Astrocyte (in vitro differentiated cells and primary cell): ENCODE results near the gene FXYD5. TPM values are rescaled to one million over a fixed set of nuclear protein-coding genes. Genes with fewer than 3 reads are reported as not detected.
"Not testable (repeated sequence)": the region's sequence is repeated elsewhere in the genome, so short reads cannot be mapped to it uniquely, and the experiment has no call there.

Source experiments
- DNase-seq: peaks from one replicate; pipeline ENCODE4 v3.0.0-alpha.2; 2010; ENCODE audit warnings: low read depth
- FAIRE-seq: peaks from 2 replicates; lab custom pipeline; 2011; peaks lifted over from hg19 to GRCh38; lab: Jason Lieb, UNC
- H2AFZ ChIP-seq: 2 replicates; pipeline ENCODE4 v1.6.0; 2012; ENCODE audit warnings: low read depth, low read length, inconsistent platforms
- H3K27ac ChIP-seq: 2 replicates; pipeline ENCODE4 v1.5.1; 2011; ENCODE audit warnings: low read depth, low read length, inconsistent platforms
- H3K27me3 ChIP-seq: 2 replicates; pipeline ENCODE4 v1.6.0; 2011; ENCODE audit warnings: low read length, inconsistent platforms; ENCODE audit not compliant: insufficient read depth
- H3K36me3 ChIP-seq: 2 replicates; pipeline ENCODE4 v1.5.1; 2011; ENCODE audit warnings: low read length, inconsistent platforms; ENCODE audit not compliant: insufficient read depth
- H3K4me1 ChIP-seq: 2 replicates; pipeline ENCODE4 v1.5.1; 2011; ENCODE audit warnings: low read length, inconsistent platforms; ENCODE audit not compliant: insufficient read depth
- H3K4me2 ChIP-seq: 2 replicates; pipeline ENCODE4 v1.6.0; 2012; ENCODE audit warnings: low read length, inconsistent platforms
- H3K4me3 ChIP-seq: 2 replicates; pipeline ENCODE4 v1.5.1; 2011; ENCODE audit warnings: low read depth, mild to moderate bottlenecking, low read length, inconsistent platforms; ENCODE audit not compliant: insufficient read depth
- H3K79me2 ChIP-seq: 2 replicates; pipeline ENCODE4 v1.6.0; 2012; ENCODE audit warnings: mild to moderate bottlenecking, low read length, inconsistent platforms; ENCODE audit not compliant: insufficient read depth
- H3K9ac ChIP-seq: 2 replicates; pipeline ENCODE4 v1.6.0; 2012; ENCODE audit warnings: mild to moderate bottlenecking, low read length, inconsistent platforms
- H3K9me3 ChIP-seq: 2 replicates; pipeline ENCODE4 v1.5.1; 2012; ENCODE audit warnings: low read depth, mild to moderate bottlenecking, low read length, inconsistent platforms; ENCODE audit not compliant: insufficient read depth
- H4K20me1 ChIP-seq: 2 replicates; pipeline ENCODE4 v1.6.0; 2012; ENCODE audit warnings: low read length, inconsistent platforms; ENCODE audit not compliant: insufficient read depth
- H3K27ac Mint-ChIP-seq: one replicate; pipeline ENCODE4 v1.8.0; 2021; ENCODE audit warnings: mild to moderate bottlenecking, mixed read lengths; ENCODE audit not compliant: unreplicated experiment
- H3K27me3 Mint-ChIP-seq: one replicate; pipeline ENCODE4 v1.8.0; 2021; ENCODE audit warnings: low read depth, mixed read lengths; ENCODE audit not compliant: unreplicated experiment
- H3K36me3 Mint-ChIP-seq: one replicate; pipeline ENCODE4 v1.8.0; 2021; ENCODE audit warnings: low read depth, mixed read lengths; ENCODE audit not compliant: unreplicated experiment
- H3K4me1 Mint-ChIP-seq: one replicate; pipeline ENCODE4 v1.8.0; 2021; ENCODE audit warnings: low read depth, mixed read lengths; ENCODE audit not compliant: unreplicated experiment
- H3K4me3 Mint-ChIP-seq: one replicate; pipeline ENCODE4 v1.8.0; 2021; ENCODE audit warnings: mild to moderate bottlenecking, moderate library complexity, mixed read lengths; ENCODE audit not compliant: unreplicated experiment
- H3K9me3 Mint-ChIP-seq: one replicate; pipeline ENCODE4 v1.8.0; 2021; ENCODE audit warnings: mild to moderate bottlenecking, mixed read lengths; ENCODE audit not compliant: unreplicated experiment
- CTCF ChIP-seq: IDR thresholded peaks from 2 replicates; pipeline ENCODE4 v1.5.1; 2011; ENCODE audit warnings: low read depth, mild to moderate bottlenecking, inconsistent platforms, low read length, moderate library complexity; ENCODE audit not compliant: insufficient read depth
- EZH2 ChIP-seq: IDR thresholded peaks from 2 replicates; pipeline ENCODE4 v1.6.1; 2012; ENCODE audit warnings: mild to moderate bottlenecking, low read length, inconsistent platforms; ENCODE audit not compliant: insufficient read depth
- total RNA-seq: library from RNA; stranded (reverse); gene quantifications from 2 replicates; pipeline ENCODE4 v1.2.1, GENCODE V29; 2021

The FXYD5 gene
- total RNA-seq, 1 donor from 2014 or later: 108 TPM

- H3K27me3 Mint-ChIP-seq: peaks cover 28% of the 10 kb centered on the region
- Histone ChIP-seq H3K9ac (no peak overlapping the region), H3K4me1 (peaks cover 6% of the 10 kb centered on the region), H3K9me3 (no peaks in the 10 kb centered on the region), H3K4me2 (no peak overlapping the region), H2AFZ (no peak overlapping the region), H3K36me3 (no peaks in the 10 kb centered on the region), H3K27me3 (peaks cover 6% of the 10 kb centered on the region), H3K27ac (no peak overlapping the region), H4K20me1 (no peaks in the 10 kb centered on the region), H3K4me3 (no peak overlapping the region), H3K79me2 (peaks cover 2% of the 10 kb centered on the region)
- H3K36me3 Mint-ChIP-seq: no peaks in the 10 kb centered on the region
- H3K4me1 Mint-ChIP-seq: peaks cover 12% of the 10 kb centered on the region
- H3K4me3 Mint-ChIP-seq: no peak overlapping the region
- no peak for TF ChIP-seq EZH2
- no peak for TF ChIP-seq CTCF
- no peak for FAIRE-seq
- no peak for DNase-seq
- no peaks in the 10 kb centered on the region for H3K9me3 Mint-ChIP-seq
- no peak overlapping the region for H3K27ac Mint-ChIP-seq
Observed at GRCh38 chr19:35149463-35149862, 5.1 kb upstream of the FXYD5 start.

GRCh38 chr19:35150445-35150844 is 4.1 kb upstream of the FXYD5 start:
- H3K36me3 Mint-ChIP-seq: no peaks in the 10 kb centered on the region
- FAIRE-seq (no peak), DNase-seq (no peak)
- Histone ChIP-seq H3K9ac (no peak overlapping the region), H3K4me3 (no peak overlapping the region), H3K79me2 (peaks cover 12% of the 10 kb centered on the region), H3K4me2 (no peak overlapping the region), H3K27me3 (no peaks in the 10 kb centered on the region), H3K4me1 (peaks cover 6% of the 10 kb centered on the region), H3K9me3 (no peaks in the 10 kb centered on the region), H4K20me1 (peaks cover 3% of the 10 kb centered on the region), H2AFZ (no peak overlapping the region), H3K27ac (no peak overlapping the region), H3K36me3 (no peaks in the 10 kb centered on the region)
- peaks cover 12% of the 10 kb centered on the region for H3K4me1 Mint-ChIP-seq
- H3K4me3 Mint-ChIP-seq: no peak overlapping the region
- TF ChIP-seq EZH2: no peak
- TF ChIP-seq CTCF: no peak
- H3K9me3 Mint-ChIP-seq: no peaks in the 10 kb centered on the region
- peaks cover 22% of the 10 kb centered on the region for H3K27me3 Mint-ChIP-seq
- H3K27ac Mint-ChIP-seq: no peak overlapping the region

- Histone ChIP-seq H3K4me3 (no peak overlapping the region), H2AFZ (no peak overlapping the region), H3K4me2 (no peak overlapping the region), H3K36me3 (no peaks in the 10 kb centered on the region), H3K9ac (no peak overlapping the region), H3K27ac (no peak overlapping the region), H3K79me2 (peaks cover 22% of the 10 kb centered on the region), H4K20me1 (peaks cover 14% of the 10 kb centered on the region), H3K4me1 (peaks cover 6% of the 10 kb centered on the region), H3K9me3 (no peaks in the 10 kb centered on the region), H3K27me3 (no peaks in the 10 kb centered on the region)
- H3K27ac Mint-ChIP-seq: no peak overlapping the region
- TF ChIP-seq CTCF: no peak
- TF ChIP-seq EZH2: no peak
- H3K36me3 Mint-ChIP-seq: no peaks in the 10 kb centered on the region
- peaks cover 21% of the 10 kb centered on the region for H3K27me3 Mint-ChIP-seq
- H3K9me3 Mint-ChIP-seq: no peaks in the 10 kb centered on the region
- DNase-seq (no peak), FAIRE-seq (no peak)
- peaks cover 12% of the 10 kb centered on the region for H3K4me1 Mint-ChIP-seq
- H3K4me3 Mint-ChIP-seq: no peak overlapping the region
Observed at GRCh38 chr19:35151273-35152065, 3.1 kb upstream of the FXYD5 start.

GRCh38 chr19:35153129-35153522 is 1.4 kb upstream of the FXYD5 start:
- not testable (repeated sequence) for H3K9me3 ChIP-seq, H3K9me3 Mint-ChIP-seq, DNase-seq, H3K27ac Mint-ChIP-seq, H3K36me3 Mint-ChIP-seq, H3K4me1 ChIP-seq, H3K36me3 ChIP-seq, H3K4me3 ChIP-seq, H3K9ac ChIP-seq, FAIRE-seq, H3K27me3 ChIP-seq, H3K27ac ChIP-seq, H2AFZ ChIP-seq
- peaks cover 12% of the 10 kb centered on the region for H3K4me1 Mint-ChIP-seq
- H3K79me2 ChIP-seq: peaks cover 25% of the 10 kb centered on the region
- H3K4me2 ChIP-seq: peak overlapping the region; percentile 98
- peak overlapping the region; percentile 66 for H3K4me3 Mint-ChIP-seq
- peaks cover 21% of the 10 kb centered on the region for H3K27me3 Mint-ChIP-seq
- peaks cover 22% of the 10 kb centered on the region for H4K20me1 ChIP-seq
